Loucy (cell line): ENCODE data around the gene RBM3.

Experiments used
- H2AFZ ChIP-seq: fragments of 200-600 bp; sonication (generic); 2 replicates; pipeline ENCODE4 v1.6.0; 2016; ENCODE audit warnings: antibody characterized with exemption, mild to moderate bottlenecking, low read length, moderate library complexity
- H3F3A ChIP-seq: fragments of 200-600 bp; 2 replicates; pipeline ENCODE4 v1.6.0; 2016; ENCODE audit warnings: antibody characterized with exemption, low read depth, mild to moderate bottlenecking
- H3K27me3 ChIP-seq: fragments of 200-600 bp; sonication (generic); 2 replicates; pipeline ENCODE4 v1.6.1; 2014; ENCODE audit warnings: low read length, mild to moderate bottlenecking; ENCODE audit not compliant: insufficient read depth, poor library complexity, severe bottlenecking
- H3K36me3 ChIP-seq: fragments of 200-600 bp; sonication (generic); 2 replicates; pipeline ENCODE4 v1.6.1; 2016; ENCODE audit warnings: low read length; ENCODE audit not compliant: insufficient read depth
- H3K4me1 ChIP-seq: fragments of 200-600 bp; sonication (generic); 2 replicates; pipeline ENCODE4 v1.5.1; 2014; ENCODE audit warnings: low read length, mild to moderate bottlenecking; ENCODE audit not compliant: insufficient read depth, poor library complexity, severe bottlenecking
- H3K4me2 ChIP-seq: fragments of 200-600 bp; sonication (generic); 2 replicates; pipeline ENCODE4 v1.6.0; 2014; ENCODE audit warnings: antibody characterized with exemption, low read length, low read depth, mild to moderate bottlenecking; ENCODE audit not compliant: poor library complexity, severe bottlenecking
- H3K4me3 ChIP-seq: fragments of 200-600 bp; sonication (generic); 2 replicates; pipeline ENCODE4 v1.5.1; 2014; ENCODE audit warnings: low read length, mild to moderate bottlenecking, mixed read lengths; ENCODE audit not compliant: poor library complexity, severe bottlenecking
- H3K79me2 ChIP-seq: fragments of 200-600 bp; sonication (generic); 2 replicates; pipeline ENCODE4 v1.6.1; 2014; ENCODE audit warnings: low read length; ENCODE audit not compliant: insufficient read depth
- H3K9ac ChIP-seq: fragments of 200-600 bp; sonication (generic); 2 replicates; pipeline ENCODE4 v1.6.0; 2014; ENCODE audit warnings: mild to moderate bottlenecking, low read depth, low read length, moderate library complexity; ENCODE audit not compliant: poor library complexity, severe bottlenecking
- H3K9me2 ChIP-seq: fragments of 200-600 bp; sonication (generic); replicated peaks from 2 replicates; pipeline ENCODE4 v1.6.1; 2016; ENCODE audit warnings: low read depth, low read length, mixed read lengths
- H3K9me3 ChIP-seq: fragments of 200-600 bp; sonication (generic); 2 replicates; pipeline ENCODE4 v1.6.1; 2014; ENCODE audit warnings: mild to moderate bottlenecking, antibody characterized with exemption, low read length, low read depth; ENCODE audit not compliant: insufficient read depth
- H4K20me1 ChIP-seq: fragments of 200-600 bp; sonication (generic); 2 replicates; pipeline ENCODE4 v1.6.0; 2014; ENCODE audit warnings: antibody characterized with exemption, low read length, mild to moderate bottlenecking; ENCODE audit not compliant: insufficient read depth, poor library complexity, severe bottlenecking
- EZH2phosphoT487 ChIP-seq: fragments of 200-600 bp; IDR thresholded peaks from 2 replicates; pipeline ENCODE4 v1.6.1; 2018; ENCODE audit warnings: antibody characterized with exemption, mild to moderate bottlenecking, moderate library complexity, borderline replicate concordance
- TF ChIP-seq, protein P1 (sequence below): fragments of 200-600 bp; sonication (generic); conservative IDR thresholded peaks from 2 replicates; pipeline ENCODE4 v1.5.1; 2014; ENCODE audit warnings: mild to moderate bottlenecking, antibody characterized with exemption, low read length

Gene RBM3

GRCh38 chrX:48558271-48558670 is 16.0 kb upstream of the RBM3 start:
- Histone ChIP-seq H3K9ac (no peak overlapping the region), H3F3A (no peaks in the 10 kb centered on the region), H3K9me2 (no peaks in the 10 kb centered on the region), H3K79me2 (no peaks in the 10 kb centered on the region), H3K9me3 (no peaks in the 10 kb centered on the region), H4K20me1 (no peaks in the 10 kb centered on the region), H2AFZ (no peak overlapping the region), H3K36me3 (peaks cover 17% of the 10 kb centered on the region; the same call in 1 of the 2 replicates), H3K4me2 (no peak overlapping the region), H3K4me1 (no peaks in the 10 kb centered on the region), H3K4me3 (no peak overlapping the region), H3K27me3 (no peaks in the 10 kb centered on the region)
- no peak for TF ChIP-seq EZH2phosphoT487
- TF ChIP-seq, protein P1, sequence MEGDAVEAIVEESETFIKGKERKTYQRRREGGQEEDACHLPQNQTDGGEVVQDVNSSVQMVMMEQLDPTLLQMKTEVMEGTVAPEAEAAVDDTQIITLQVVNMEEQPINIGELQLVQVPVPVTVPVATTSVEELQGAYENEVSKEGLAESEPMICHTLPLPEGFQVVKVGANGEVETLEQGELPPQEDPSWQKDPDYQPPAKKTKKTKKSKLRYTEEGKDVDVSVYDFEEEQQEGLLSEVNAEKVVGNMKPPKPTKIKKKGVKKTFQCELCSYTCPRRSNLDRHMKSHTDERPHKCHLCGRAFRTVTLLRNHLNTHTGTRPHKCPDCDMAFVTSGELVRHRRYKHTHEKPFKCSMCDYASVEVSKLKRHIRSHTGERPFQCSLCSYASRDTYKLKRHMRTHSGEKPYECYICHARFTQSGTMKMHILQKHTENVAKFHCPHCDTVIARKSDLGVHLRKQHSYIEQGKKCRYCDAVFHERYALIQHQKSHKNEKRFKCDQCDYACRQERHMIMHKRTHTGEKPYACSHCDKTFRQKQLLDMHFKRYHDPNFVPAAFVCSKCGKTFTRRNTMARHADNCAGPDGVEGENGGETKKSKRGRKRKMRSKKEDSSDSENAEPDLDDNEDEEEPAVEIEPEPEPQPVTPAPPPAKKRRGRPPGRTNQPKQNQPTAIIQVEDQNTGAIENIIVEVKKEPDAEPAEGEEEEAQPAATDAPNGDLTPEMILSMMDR = no peak

- H3K9me2 ChIP-seq = no peaks in the 10 kb centered on the region
- peaks cover 17% of the 10 kb centered on the region; the same call in 1 of the 2 replicates for H3K36me3 ChIP-seq
- no peaks in the 10 kb centered on the region for H3F3A ChIP-seq
- TF ChIP-seq, protein P1 = no peak
- no peak for TF ChIP-seq EZH2phosphoT487
- no peaks in the 10 kb centered on the region for H3K9me3 ChIP-seq
- H3K79me2 ChIP-seq = no peaks in the 10 kb centered on the region
- H3K9ac ChIP-seq = no peak overlapping the region
- H3K4me2 ChIP-seq = no peak overlapping the region
- H3K27me3 ChIP-seq = no peaks in the 10 kb centered on the region
- no peak overlapping the region for H2AFZ ChIP-seq
- no peak overlapping the region for H3K4me3 ChIP-seq
- no peaks in the 10 kb centered on the region for H4K20me1 ChIP-seq
- H3K4me1 ChIP-seq = no peaks in the 10 kb centered on the region
These were observed 14.6 kb upstream of the RBM3 start for GRCh38 chrX:48559636-48560035.

DNA sequence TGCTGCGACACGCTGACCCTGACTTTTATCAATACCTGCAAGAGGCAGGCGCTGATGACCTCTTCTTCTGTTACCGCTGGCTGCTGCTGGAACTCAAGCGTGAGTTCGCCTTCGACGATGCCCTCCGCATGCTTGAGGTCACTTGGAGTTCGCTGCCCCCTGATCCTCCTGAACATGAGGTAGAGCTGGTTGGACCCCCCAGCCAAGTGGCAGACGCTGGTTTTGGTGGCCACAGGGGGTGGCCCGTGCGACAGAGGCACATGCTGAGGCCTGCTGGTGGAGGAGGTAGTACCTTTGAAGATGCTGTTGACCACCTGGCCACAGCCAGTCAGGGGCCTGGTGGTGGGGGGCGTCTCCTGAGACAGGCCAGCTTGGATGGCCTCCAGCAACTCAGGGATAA is 14.2 kb upstream of the RBM3 start:
- no peaks in the 10 kb centered on the region for H3K4me1 ChIP-seq
- H3K36me3 ChIP-seq = peaks cover 17% of the 10 kb centered on the region; the same call in 1 of the 2 replicates
- H3K9me2 ChIP-seq = no peaks in the 10 kb centered on the region
- TF ChIP-seq, protein P1 = no peak
- no peak for TF ChIP-seq EZH2phosphoT487
- no peak overlapping the region for H3K9ac ChIP-seq
- H3K4me3 ChIP-seq = no peak overlapping the region
- H4K20me1 ChIP-seq = no peaks in the 10 kb centered on the region
- H3K4me2 ChIP-seq = no peak overlapping the region
- no peaks in the 10 kb centered on the region for H3K79me2 ChIP-seq
- H3K27me3 ChIP-seq = no peaks in the 10 kb centered on the region
- H3K9me3 ChIP-seq = no peaks in the 10 kb centered on the region
- no peak overlapping the region for H2AFZ ChIP-seq
- no peaks in the 10 kb centered on the region for H3F3A ChIP-seq
